ENCODE data around the gene TYW1B. TPM values are rescaled to one million over a fixed set of nuclear protein-coding genes. Genes with fewer than 3 reads are reported as not detected.
"Not testable (repeated sequence)": the region's sequence is repeated elsewhere in the genome, so short reads cannot be mapped to it uniquely, and the experiment has no call there.

The TYW1B gene
- total and polyA plus RNA-seq, 3 experiments from 2014 or later = 1.5 to 5.1 (median 4.7) TPM

GRCh38 chr7:72711927-72712326 is 116.1 kb downstream of the TYW1B start:
- H3K4me1 Mint-ChIP-seq; DNase-seq; H3K9me3 ChIP-seq (ENCODE audit: low read length); H3K4me1 ChIP-seq (ENCODE audit: insufficient read depth, low read length); H3K27ac ChIP-seq (ENCODE audit: low read depth, low read length); POLR2A ChIA-PET; H3K27me3 ChIP-seq (ENCODE audit: insufficient read depth, low read length, poor library complexity, severe bottlenecking); H3K9me3 Mint-ChIP-seq; H3K27me3 Mint-ChIP-seq; H3K4me3 Mint-ChIP-seq; H3K36me3 ChIP-seq (ENCODE audit: insufficient read depth, low read length); H3K27ac Mint-ChIP-seq; CTCF ChIA-PET; H3K4me3 ChIP-seq (ENCODE audit: low read length): not testable (repeated sequence)
- peaks cover 21 to 59% (median 46%) of the 10 kb centered on the region in 3 donors for H3K36me3 Mint-ChIP-seq

- no peaks in the 10 kb centered on the region for H3K27me3 Mint-ChIP-seq
- H3K4me3 Mint-ChIP-seq = no peak overlapping the region
- no peak overlapping the region for H3K27ac Mint-ChIP-seq
- ChIA-PET CTCF (no interaction called here), POLR2A (no interaction called here)
- no peaks in the 10 kb centered on the region for H3K27me3 ChIP-seq (ENCODE audit: insufficient read depth, low read length, poor library complexity, severe bottlenecking)
- H3K27ac ChIP-seq (ENCODE audit: low read depth, low read length) = no peak overlapping the region
- no peaks in the 10 kb centered on the region for H3K36me3 ChIP-seq (ENCODE audit: insufficient read depth, low read length)
- DNase-seq = no peak
- H3K4me3 ChIP-seq (ENCODE audit: low read length) = no peak overlapping the region
- H3K9me3 ChIP-seq (ENCODE audit: low read length) = no peaks in the 10 kb centered on the region
- H3K36me3 Mint-ChIP-seq = peaks cover 23 to 59% (median 46%) of the 10 kb centered on the region in 3 donors
- peaks cover 0 to 2% (median 0%) of the 10 kb centered on the region in 5 donors for H3K9me3 Mint-ChIP-seq
- no peaks in the 10 kb centered on the region for H3K4me1 Mint-ChIP-seq
- no peaks in the 10 kb centered on the region for H3K4me1 ChIP-seq (ENCODE audit: insufficient read depth, low read length)
Observed at GRCh38 chr7:72710983-72711382, 117.0 kb downstream of the TYW1B start.

- Histone ChIP-seq H3K4me1 (ENCODE audit: insufficient read depth, low read length) (no peaks in the 10 kb centered on the region), H3K27ac (ENCODE audit: low read depth, low read length) (no peak overlapping the region), H3K9me3 (ENCODE audit: low read length) (no peaks in the 10 kb centered on the region), H3K27me3 (ENCODE audit: insufficient read depth, low read length, poor library complexity, severe bottlenecking) (no peaks in the 10 kb centered on the region), H3K36me3 (ENCODE audit: insufficient read depth, low read length) (no peaks in the 10 kb centered on the region), H3K4me3 (ENCODE audit: low read length) (no peak overlapping the region)
- Mint-ChIP-seq H3K4me1 (no peaks in the 10 kb centered on the region), H3K4me3 (no peak overlapping the region), H3K27me3 (no peaks in the 10 kb centered on the region), H3K9me3 (no peaks in the 10 kb centered on the region), H3K36me3 (peaks cover 25 to 63% (median 46%) of the 10 kb centered on the region in 3 donors), H3K27ac (no peak overlapping the region)
- no peak for DNase-seq
- CTCF ChIA-PET = no interaction called here
- POLR2A ChIA-PET = no interaction called here
Observed at GRCh38 chr7:72709909-72710308, 118.1 kb downstream of the TYW1B start.

DNA sequence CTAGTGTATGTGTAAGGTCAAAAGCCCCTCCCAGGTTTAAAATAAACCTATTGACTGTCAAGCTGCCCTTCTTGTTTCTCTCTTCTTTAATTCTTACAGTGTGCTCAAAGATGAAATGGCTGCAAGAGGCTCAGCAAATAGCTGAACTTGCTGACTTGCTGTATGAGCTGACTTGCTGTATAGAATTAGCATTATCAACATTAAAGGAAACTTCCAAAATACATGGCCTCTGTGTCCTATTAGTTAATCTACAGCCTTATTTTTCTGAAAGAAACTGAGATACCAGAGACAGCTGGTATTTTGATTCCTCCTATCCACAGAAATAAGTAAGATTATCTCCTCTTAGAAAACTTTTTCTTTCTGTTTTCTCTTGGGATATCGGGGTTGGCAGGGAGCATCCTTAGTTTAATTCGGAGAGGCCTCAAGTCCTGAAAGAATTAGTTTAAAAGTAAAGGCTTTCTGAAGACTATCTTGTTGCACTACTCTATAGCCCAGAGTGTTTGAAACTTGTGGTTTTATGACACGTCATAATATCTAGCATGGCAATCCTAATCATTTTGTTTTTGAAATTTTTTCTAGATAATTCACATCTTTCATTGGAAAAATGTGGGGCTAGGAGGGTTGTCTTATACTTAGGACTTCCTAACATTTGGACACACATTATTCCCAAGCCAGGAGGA is 119.5 kb downstream of the TYW1B start:
- H3K27me3 ChIP-seq (ENCODE audit: insufficient read depth, low read length, poor library complexity, severe bottlenecking); H3K9me3 Mint-ChIP-seq; H3K36me3 ChIP-seq (ENCODE audit: insufficient read depth, low read length); H3K4me3 ChIP-seq (ENCODE audit: low read length); CTCF ChIA-PET; H3K9me3 ChIP-seq (ENCODE audit: low read length); H3K4me1 ChIP-seq (ENCODE audit: insufficient read depth, low read length); DNase-seq; H3K27ac Mint-ChIP-seq; H3K4me3 Mint-ChIP-seq; H3K4me1 Mint-ChIP-seq; POLR2A ChIA-PET; H3K27ac ChIP-seq (ENCODE audit: low read depth, low read length); H3K27me3 Mint-ChIP-seq: not testable (repeated sequence)
- peaks cover 28 to 64% (median 50%) of the 10 kb centered on the region in 3 donors for H3K36me3 Mint-ChIP-seq

GRCh38 chr7:72706521-72706920 is 121.5 kb downstream of the TYW1B start:
- Histone ChIP-seq H3K9me3 (ENCODE audit: low read length) (no peaks in the 10 kb centered on the region), H3K4me1 (ENCODE audit: insufficient read depth, low read length) (no peaks in the 10 kb centered on the region), H3K4me3 (ENCODE audit: low read length) (no peak overlapping the region), H3K27ac (ENCODE audit: low read depth, low read length) (no peak overlapping the region), H3K27me3 (ENCODE audit: insufficient read depth, low read length, poor library complexity, severe bottlenecking) (no peaks in the 10 kb centered on the region), H3K36me3 (ENCODE audit: insufficient read depth, low read length) (no peaks in the 10 kb centered on the region)
- ChIA-PET POLR2A (no interaction called here), CTCF (no interaction called here)
- no peak for DNase-seq
- peaks cover 24 to 56% (median 39%) of the 10 kb centered on the region in 3 donors for H3K36me3 Mint-ChIP-seq
- H3K4me1 Mint-ChIP-seq = no peaks in the 10 kb centered on the region
- no peaks in the 10 kb centered on the region for H3K27me3 Mint-ChIP-seq
- no peak overlapping the region for H3K4me3 Mint-ChIP-seq
- H3K27ac Mint-ChIP-seq = peak overlapping the region in 1 of 8 donors; percentile 41
- H3K9me3 Mint-ChIP-seq = no peaks in the 10 kb centered on the region

- H3K36me3 ChIP-seq (ENCODE audit: insufficient read depth, low read length); H3K4me3 ChIP-seq (ENCODE audit: low read length); POLR2A ChIA-PET; CTCF ChIA-PET; H3K4me3 Mint-ChIP-seq; H3K27me3 ChIP-seq (ENCODE audit: insufficient read depth, low read length, poor library complexity, severe bottlenecking); DNase-seq; H3K27ac ChIP-seq (ENCODE audit: low read depth, low read length); H3K9me3 ChIP-seq (ENCODE audit: low read length); H3K4me1 ChIP-seq (ENCODE audit: insufficient read depth, low read length); H3K27ac Mint-ChIP-seq; H3K9me3 Mint-ChIP-seq; H3K27me3 Mint-ChIP-seq; H3K4me1 Mint-ChIP-seq: not testable (repeated sequence)
- peaks cover 24 to 54% (median 36%) of the 10 kb centered on the region in 3 donors for H3K36me3 Mint-ChIP-seq
Observed at GRCh38 chr7:72705693-72706092, 122.3 kb downstream of the TYW1B start.

- H3K4me1 ChIP-seq (ENCODE audit: insufficient read depth, low read length) = no peaks in the 10 kb centered on the region
- ChIA-PET CTCF (no interaction called here), POLR2A (no interaction called here)
- H3K27me3 Mint-ChIP-seq = no peaks in the 10 kb centered on the region
- no peak for DNase-seq
- no peaks in the 10 kb centered on the region for H3K27me3 ChIP-seq (ENCODE audit: insufficient read depth, low read length, poor library complexity, severe bottlenecking)
- no peaks in the 10 kb centered on the region for H3K36me3 ChIP-seq (ENCODE audit: insufficient read depth, low read length)
- no peak overlapping the region for H3K4me3 Mint-ChIP-seq
- H3K27ac Mint-ChIP-seq = no peak overlapping the region
- no peaks in the 10 kb centered on the region for H3K9me3 Mint-ChIP-seq
- no peaks in the 10 kb centered on the region for H3K9me3 ChIP-seq (ENCODE audit: low read length)
- H3K36me3 Mint-ChIP-seq = peaks cover 18 to 49% (median 28%) of the 10 kb centered on the region in 3 donors
- no peaks in the 10 kb centered on the region for H3K4me1 Mint-ChIP-seq
- H3K27ac ChIP-seq (ENCODE audit: low read depth, low read length) = no peak overlapping the region
- no peak overlapping the region for H3K4me3 ChIP-seq (ENCODE audit: low read length)
Observed at GRCh38 chr7:72704894-72705293, 123.1 kb downstream of the TYW1B start.

DNA sequence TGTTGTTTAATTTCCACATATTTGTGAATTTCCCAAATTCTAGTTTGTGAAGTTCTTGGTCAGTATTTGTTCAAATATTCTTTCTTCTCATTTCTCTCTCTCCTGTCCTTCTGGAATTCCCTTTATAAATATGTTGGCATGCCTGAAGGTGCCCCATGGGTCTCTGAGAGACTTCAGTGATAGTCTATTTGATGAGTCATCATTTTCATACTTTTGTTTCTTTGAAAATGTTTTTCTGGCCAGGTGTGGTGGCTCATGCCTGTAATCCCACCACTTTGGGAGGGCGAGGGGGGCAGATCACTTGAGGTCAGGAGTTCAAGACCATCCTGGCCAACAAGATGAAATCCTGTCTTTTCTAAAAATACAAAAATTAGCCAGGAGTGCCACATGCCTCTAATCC is 127.5 kb downstream of the TYW1B start:
- not testable (repeated sequence) for H3K4me3 Mint-ChIP-seq, H3K4me1 Mint-ChIP-seq

DNA sequence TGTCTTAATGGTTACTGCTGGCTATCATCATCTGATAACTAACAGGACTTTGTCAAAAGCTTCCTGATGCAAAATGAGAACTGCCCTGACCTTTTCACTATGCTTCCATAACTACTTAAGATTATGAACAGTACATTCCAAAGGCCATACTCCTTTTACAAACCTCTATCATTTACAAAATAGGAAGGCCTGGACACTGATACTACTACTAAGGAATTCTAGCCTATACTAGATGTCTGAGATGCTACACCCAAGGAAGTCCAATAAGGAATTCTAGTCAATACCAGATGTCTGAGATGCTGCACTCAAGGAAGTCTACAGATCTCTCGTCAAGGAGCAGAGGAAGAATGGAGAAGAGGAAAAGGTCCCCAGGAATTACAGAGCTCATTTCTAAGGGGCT is 130.9 kb downstream of the TYW1B start:
- not testable (repeated sequence) for H3K4me1 Mint-ChIP-seq

More for the DNA sequence above, 127.5 kb downstream of the TYW1B start:
- H3K4me1 ChIP-seq (ENCODE audit: insufficient read depth, low read length); DNase-seq; H3K9me3 Mint-ChIP-seq; H3K27ac Mint-ChIP-seq; H3K27ac ChIP-seq (ENCODE audit: low read depth, low read length); CTCF ChIA-PET; H3K4me3 ChIP-seq (ENCODE audit: low read length); H3K36me3 ChIP-seq (ENCODE audit: insufficient read depth, low read length); H3K27me3 Mint-ChIP-seq; POLR2A ChIA-PET; H3K27me3 ChIP-seq (ENCODE audit: insufficient read depth, low read length, poor library complexity, severe bottlenecking); H3K9me3 ChIP-seq (ENCODE audit: low read length): not testable (repeated sequence)
- peaks cover 7 to 20% (median 11%) of the 10 kb centered on the region in 3 donors for H3K36me3 Mint-ChIP-seq

More for the DNA sequence above, 130.9 kb downstream of the TYW1B start:
- peaks cover 15 to 29% (median 18%) of the 10 kb centered on the region in 3 donors for H3K36me3 Mint-ChIP-seq
- H3K4me1 ChIP-seq (ENCODE audit: insufficient read depth, low read length); DNase-seq; H3K27me3 ChIP-seq (ENCODE audit: insufficient read depth, low read length, poor library complexity, severe bottlenecking); POLR2A ChIA-PET; H3K4me3 ChIP-seq (ENCODE audit: low read length); H3K27me3 Mint-ChIP-seq; CTCF ChIA-PET; H3K36me3 ChIP-seq (ENCODE audit: insufficient read depth, low read length); H3K27ac Mint-ChIP-seq; H3K9me3 ChIP-seq (ENCODE audit: low read length); H3K4me3 Mint-ChIP-seq; H3K27ac ChIP-seq (ENCODE audit: low read depth, low read length); H3K9me3 Mint-ChIP-seq: not testable (repeated sequence)
